Glutamatergic neuron (in vitro differentiated cells): ENCODE results near the gene SLC13A4. TPM values are rescaled to one million over a fixed set of nuclear protein-coding genes. Genes with fewer than 3 reads are reported as not detected.

ENCODE experiments used
- DNase-seq: peaks from one replicate; pipeline ENCODE4 v3.0.0; 2022
- H3K27ac Mint-ChIP-seq: one replicate; pipeline ENCODE4 v1.8.0; 2020; ENCODE audit warnings: mild to moderate bottlenecking, mixed read lengths, inconsistent platforms; ENCODE audit not compliant: unreplicated experiment
- H3K27me3 Mint-ChIP-seq: one replicate; pipeline ENCODE4 v1.8.0; 2020; ENCODE audit warnings: mild to moderate bottlenecking, moderate library complexity, mixed read lengths, inconsistent platforms; ENCODE audit not compliant: unreplicated experiment
- H3K36me3 Mint-ChIP-seq: one replicate; pipeline ENCODE4 v1.8.0; 2020; ENCODE audit warnings: mild to moderate bottlenecking, mixed read lengths, inconsistent platforms; ENCODE audit not compliant: unreplicated experiment
- H3K4me1 Mint-ChIP-seq: one replicate; pipeline ENCODE4 v1.8.0; 2020; ENCODE audit warnings: mild to moderate bottlenecking, low read depth, mixed read lengths, inconsistent platforms; ENCODE audit not compliant: unreplicated experiment
- H3K4me3 Mint-ChIP-seq: one replicate; pipeline ENCODE4 v1.8.0; 2020; ENCODE audit warnings: mild to moderate bottlenecking, mixed read lengths, inconsistent platforms; ENCODE audit not compliant: unreplicated experiment
- H3K9me3 Mint-ChIP-seq: one replicate; pipeline ENCODE4 v1.8.0; 2020; ENCODE audit warnings: mild to moderate bottlenecking, moderate library complexity, mixed read lengths, inconsistent platforms; ENCODE audit not compliant: unreplicated experiment
- CTCF ChIP-seq: fragments of 200-600 bp; sonication (generic); IDR thresholded peaks from one replicate; pipeline ENCODE4 v1.5.0; 2021; ENCODE audit not compliant: partially characterized antibody, unreplicated experiment
- total RNA-seq: library from RNA; stranded (reverse); fragmentation: NEBNext Ultra II Directional; extraction: Animal tissue kit (Norgen Biotek cat#: 25700); gene quantifications from one replicate; pipeline ENCODE4 v1.2.1, GENCODE V29; 2021; ENCODE audit not compliant: unreplicated experiment

SLC13A4 gene
- total RNA-seq, 1 donor from 2014 or later, result not detected

GRCh38 chr7:135715673-135716072 is 12.3 kb downstream of the SLC13A4 start:
- Mint-ChIP-seq H3K27me3 (peaks cover 6% of the 10 kb centered on the region), H3K4me1 (peaks cover 32% of the 10 kb centered on the region), H3K9me3 (peaks cover 3% of the 10 kb centered on the region), H3K27ac (no peak overlapping the region), H3K4me3 (no peak overlapping the region), H3K36me3 (no peaks in the 10 kb centered on the region)
- TF ChIP-seq CTCF, result no peak
- no peak for DNase-seq

GRCh38 chr7:135715055-135715522 is 12.9 kb downstream of the SLC13A4 start:
- H3K27ac Mint-ChIP-seq, result no peak overlapping the region
- peaks cover 7% of the 10 kb centered on the region for H3K27me3 Mint-ChIP-seq
- no peaks in the 10 kb centered on the region for H3K36me3 Mint-ChIP-seq
- peaks cover 3% of the 10 kb centered on the region for H3K9me3 Mint-ChIP-seq
- TF ChIP-seq CTCF, result no peak
- DNase-seq, result no peak
- H3K4me1 Mint-ChIP-seq, result peaks cover 32% of the 10 kb centered on the region
- H3K4me3 Mint-ChIP-seq, result no peak overlapping the region

GRCh38 chr7:135714534-135715009 is 13.4 kb downstream of the SLC13A4 start:
- Mint-ChIP-seq H3K27me3 (peaks cover 7% of the 10 kb centered on the region), H3K4me1 (peaks cover 28% of the 10 kb centered on the region), H3K36me3 (no peaks in the 10 kb centered on the region), H3K9me3 (peaks cover 5% of the 10 kb centered on the region), H3K4me3 (no peak overlapping the region), H3K27ac (no peak overlapping the region)
- TF ChIP-seq CTCF, result no peak
- DNase-seq, result peak; percentile 41

GRCh38 chr7:135713836-135714470 is 14.0 kb downstream of the SLC13A4 start:
- Mint-ChIP-seq H3K36me3 (no peaks in the 10 kb centered on the region), H3K9me3 (peaks cover 5% of the 10 kb centered on the region), H3K4me3 (no peak overlapping the region), H3K27ac (no peak overlapping the region), H3K4me1 (peaks cover 24% of the 10 kb centered on the region), H3K27me3 (peaks cover 6% of the 10 kb centered on the region)
- TF ChIP-seq CTCF, result no peak
- no peak for DNase-seq

- Mint-ChIP-seq H3K9me3 (peaks cover 4% of the 10 kb centered on the region), H3K27me3 (peaks cover 2% of the 10 kb centered on the region), H3K4me3 (peak overlapping the region; percentile 5), H3K36me3 (no peaks in the 10 kb centered on the region), H3K4me1 (peaks cover 18% of the 10 kb centered on the region), H3K27ac (no peak overlapping the region)
- DNase-seq, result no peak
- no peak for TF ChIP-seq CTCF
Observed at GRCh38 chr7:135712796-135713195, 15.2 kb downstream of the SLC13A4 start.
